Progenitor cell of endocrine pancreas (in vitro differentiated cells): Measurements from ENCODE around the gene TSR3. TPM values are rescaled to one million over a fixed set of nuclear protein-coding genes. Genes with fewer than 3 reads are reported as not detected.

Source experiments
- DNase-seq: peaks from one replicate; pipeline ENCODE4 v3.0.0; 2021; ENCODE audit warnings: low spot score; ENCODE audit not compliant: unreplicated experiment
- H3K27ac Mint-ChIP-seq: 2 replicates; pipeline ENCODE4 v1.8.0; 2021; ENCODE audit warnings: mild to moderate bottlenecking, moderate library complexity, mixed read lengths
- H3K27me3 Mint-ChIP-seq: 2 replicates; pipeline ENCODE4 v1.8.0; 2021; ENCODE audit warnings: mixed read lengths
- H3K36me3 Mint-ChIP-seq: 2 replicates; pipeline ENCODE4 v1.8.0; 2022; ENCODE audit warnings: mixed read lengths; ENCODE audit not compliant: insufficient read depth
- H3K4me1 Mint-ChIP-seq: 2 replicates; pipeline ENCODE4 v1.8.0; 2021; ENCODE audit warnings: low read depth, mixed read lengths
- H3K4me3 Mint-ChIP-seq: 2 replicates; pipeline ENCODE4 v1.8.0; 2021; ENCODE audit warnings: low read depth, mild to moderate bottlenecking, moderate library complexity, mixed read lengths
- H3K9me3 Mint-ChIP-seq: 2 replicates; pipeline ENCODE4 v1.8.0; 2021; ENCODE audit warnings: low read depth, mixed read lengths
- total RNA-seq: library from RNA; stranded (reverse); gene quantifications from 2 replicates; pipeline ENCODE4 v1.2.1, GENCODE V29; 2021
- TF ChIP-seq, protein P1 (sequence below): fragments of 200-600 bp; sonication (generic); IDR thresholded peaks from one replicate; pipeline ENCODE4 v1.5.0; 2021; ENCODE audit warnings: antibody characterized with exemption, mild to moderate bottlenecking; ENCODE audit not compliant: unreplicated experiment

The TSR3 gene
- total RNA-seq, 1 donor from 2014 or later: 56.8 TPM

DNA sequence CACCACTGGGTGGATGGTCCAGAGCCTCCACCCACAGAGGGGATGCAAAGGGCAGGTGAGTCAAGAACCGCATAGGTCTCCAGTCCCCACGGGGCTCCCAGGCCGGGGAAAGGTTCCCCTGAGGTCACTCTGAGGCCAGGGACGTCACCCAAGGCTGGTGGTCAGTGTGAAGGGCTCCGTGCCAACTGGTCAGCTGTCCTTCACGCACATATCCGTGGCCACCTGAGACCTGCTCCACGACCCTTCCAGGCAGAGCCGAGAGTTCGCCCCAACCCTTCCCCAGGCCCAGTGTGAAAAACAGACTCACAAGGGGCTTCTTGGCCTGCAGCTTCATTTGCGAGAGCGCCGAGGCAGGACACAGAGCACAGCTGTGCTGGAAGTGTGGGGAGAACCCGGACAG, 2.8 kb downstream of the TSR3 start:
- H3K4me3 Mint-ChIP-seq: peak overlapping the region; percentile 26
- H3K27ac Mint-ChIP-seq: no peak overlapping the region
- H3K4me1 Mint-ChIP-seq: peaks cover 9% of the 10 kb centered on the region
- H3K9me3 Mint-ChIP-seq: no peaks in the 10 kb centered on the region
- H3K27me3 Mint-ChIP-seq: no peaks in the 10 kb centered on the region
- TF ChIP-seq, protein P1, sequence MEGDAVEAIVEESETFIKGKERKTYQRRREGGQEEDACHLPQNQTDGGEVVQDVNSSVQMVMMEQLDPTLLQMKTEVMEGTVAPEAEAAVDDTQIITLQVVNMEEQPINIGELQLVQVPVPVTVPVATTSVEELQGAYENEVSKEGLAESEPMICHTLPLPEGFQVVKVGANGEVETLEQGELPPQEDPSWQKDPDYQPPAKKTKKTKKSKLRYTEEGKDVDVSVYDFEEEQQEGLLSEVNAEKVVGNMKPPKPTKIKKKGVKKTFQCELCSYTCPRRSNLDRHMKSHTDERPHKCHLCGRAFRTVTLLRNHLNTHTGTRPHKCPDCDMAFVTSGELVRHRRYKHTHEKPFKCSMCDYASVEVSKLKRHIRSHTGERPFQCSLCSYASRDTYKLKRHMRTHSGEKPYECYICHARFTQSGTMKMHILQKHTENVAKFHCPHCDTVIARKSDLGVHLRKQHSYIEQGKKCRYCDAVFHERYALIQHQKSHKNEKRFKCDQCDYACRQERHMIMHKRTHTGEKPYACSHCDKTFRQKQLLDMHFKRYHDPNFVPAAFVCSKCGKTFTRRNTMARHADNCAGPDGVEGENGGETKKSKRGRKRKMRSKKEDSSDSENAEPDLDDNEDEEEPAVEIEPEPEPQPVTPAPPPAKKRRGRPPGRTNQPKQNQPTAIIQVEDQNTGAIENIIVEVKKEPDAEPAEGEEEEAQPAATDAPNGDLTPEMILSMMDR: no peak
- no peak for DNase-seq
- no peaks in the 10 kb centered on the region for H3K36me3 Mint-ChIP-seq

DNA sequence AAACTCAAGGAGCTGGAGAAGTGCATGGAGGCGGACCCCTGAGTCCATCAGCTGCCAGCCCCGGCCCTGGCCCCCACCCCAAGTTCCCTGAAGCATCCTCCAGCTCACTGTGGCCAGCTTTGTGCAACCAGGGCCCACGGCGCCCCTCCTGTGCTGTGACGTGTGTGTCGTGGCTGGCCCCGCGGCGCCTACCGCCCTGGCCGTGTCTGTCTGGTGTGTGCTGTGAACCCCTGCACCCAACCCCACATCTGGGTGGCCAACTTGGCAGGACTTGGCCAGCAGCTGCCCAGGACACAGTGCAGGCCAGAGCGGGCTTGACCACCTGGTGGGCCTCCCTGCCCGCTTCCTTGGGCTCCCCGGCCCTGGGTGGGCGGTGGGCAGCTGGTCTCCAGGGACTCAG, 3.2 kb downstream of the TSR3 start:
- Mint-ChIP-seq H3K4me1 (peaks cover 10% of the 10 kb centered on the region), H3K27me3 (no peaks in the 10 kb centered on the region), H3K36me3 (no peaks in the 10 kb centered on the region), H3K9me3 (no peaks in the 10 kb centered on the region), H3K27ac (no peak overlapping the region), H3K4me3 (no peak overlapping the region)
- TF ChIP-seq, protein P1: no peak
- DNase-seq: no peak

DNA sequence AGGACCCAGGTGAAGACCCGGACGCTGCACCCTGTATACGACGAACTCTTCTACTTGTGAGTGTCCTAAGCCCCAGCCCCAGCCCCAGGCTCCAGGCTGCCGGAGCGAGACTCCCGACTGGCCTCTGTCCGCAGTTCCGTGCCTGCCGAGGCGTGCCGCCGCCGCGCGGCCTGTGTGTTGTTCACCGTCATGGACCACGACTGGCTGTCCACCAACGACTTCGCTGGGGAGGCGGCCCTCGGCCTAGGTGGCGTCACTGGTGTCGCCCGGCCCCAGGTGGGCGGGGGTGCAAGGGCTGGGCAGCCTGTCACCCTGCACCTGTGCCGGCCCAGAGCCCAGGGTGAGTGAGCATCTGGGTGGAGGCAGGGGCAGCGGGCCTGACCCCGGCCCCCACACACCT, 3.7 kb downstream of the TSR3 start:
- Mint-ChIP-seq H3K4me3 (no peak overlapping the region), H3K36me3 (no peaks in the 10 kb centered on the region), H3K27me3 (no peaks in the 10 kb centered on the region), H3K9me3 (no peaks in the 10 kb centered on the region), H3K27ac (no peak overlapping the region), H3K4me1 (peaks cover 13% of the 10 kb centered on the region)
- DNase-seq: no peak
- TF ChIP-seq, protein P1: no peak

DNA sequence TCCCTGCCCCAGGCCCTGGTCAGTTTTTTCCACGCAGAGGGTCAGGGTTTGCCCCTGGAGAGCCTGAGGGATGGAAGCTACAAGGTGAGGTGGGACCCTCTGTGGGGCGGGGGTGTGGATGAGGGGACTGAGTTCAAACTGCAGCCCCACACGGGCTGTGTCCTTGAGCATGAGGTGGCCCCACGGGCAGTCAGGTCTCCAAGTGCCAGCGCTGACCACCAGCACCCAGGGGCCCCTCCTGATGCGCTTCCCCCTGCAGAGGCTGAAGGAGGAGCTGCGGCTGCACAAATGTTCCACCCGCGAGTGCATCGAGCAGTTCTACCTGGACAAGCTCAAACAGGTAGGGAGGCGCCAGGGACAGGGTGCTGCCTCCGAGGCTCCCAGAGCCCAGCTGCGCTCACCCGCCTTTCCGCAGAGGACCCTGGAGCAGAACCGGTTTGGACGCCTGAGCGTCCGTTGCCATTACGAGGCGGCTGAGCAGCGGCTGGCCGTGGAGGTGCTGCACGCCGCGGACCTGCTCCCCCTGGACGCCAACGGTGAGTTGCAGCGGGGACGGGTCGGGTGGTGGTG, 4.3 kb downstream of the TSR3 start:
- DNase-seq: no peak
- TF ChIP-seq, protein P1: no peak
- Mint-ChIP-seq H3K4me1 (peaks cover 10% of the 10 kb centered on the region), H3K27ac (no peak overlapping the region), H3K27me3 (no peaks in the 10 kb centered on the region), H3K36me3 (no peaks in the 10 kb centered on the region), H3K9me3 (no peaks in the 10 kb centered on the region), H3K4me3 (no peak overlapping the region)

DNA sequence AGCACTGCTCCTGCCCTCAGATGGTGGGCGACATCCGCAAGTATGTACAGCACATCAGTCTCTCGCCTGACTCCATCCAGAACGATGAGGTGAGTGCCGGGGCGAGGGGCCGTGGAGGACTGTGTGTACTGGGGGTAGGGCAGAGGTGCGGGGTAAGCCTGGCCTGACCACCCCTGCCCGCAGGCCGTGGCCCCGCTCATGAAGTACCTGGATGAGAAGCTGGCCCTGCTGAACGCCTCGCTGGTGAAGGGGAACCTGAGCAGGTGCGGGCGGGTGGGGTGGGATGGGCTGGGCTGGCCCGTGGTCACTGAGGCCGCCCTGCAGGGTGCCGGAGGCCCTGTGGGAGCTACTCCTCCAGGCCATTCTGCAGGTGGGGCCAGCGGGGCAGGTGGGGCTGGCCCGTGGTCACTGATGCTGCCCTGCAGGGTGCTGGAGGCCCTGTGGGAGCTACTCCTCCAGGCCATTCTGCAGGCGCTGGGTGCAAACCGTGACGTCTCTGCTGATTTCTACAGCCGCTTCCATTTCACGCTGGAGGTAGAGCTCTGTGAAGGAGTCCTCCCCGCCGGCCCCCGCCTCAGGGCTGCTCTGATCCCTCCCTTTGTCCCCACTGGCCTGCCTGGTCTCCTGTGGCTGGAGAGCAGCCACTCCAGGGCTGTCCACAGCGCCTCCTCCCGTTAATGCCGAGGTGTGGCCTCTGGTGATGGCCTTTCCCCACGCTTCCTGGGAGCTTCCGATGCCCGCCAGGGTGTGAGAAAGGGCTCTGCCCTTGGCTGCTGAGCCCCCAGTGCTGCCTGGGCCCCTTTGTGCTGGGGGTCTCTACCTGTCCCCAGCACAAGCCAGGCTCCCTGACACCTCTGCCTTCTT, 5.0 kb downstream of the TSR3 start:
- no peaks in the 10 kb centered on the region for H3K9me3 Mint-ChIP-seq
- no peak overlapping the region for H3K27ac Mint-ChIP-seq
- TF ChIP-seq, protein P1: no peak
- no peak for DNase-seq
- no peaks in the 10 kb centered on the region for H3K27me3 Mint-ChIP-seq
- H3K4me1 Mint-ChIP-seq: peaks cover 7% of the 10 kb centered on the region
- no peaks in the 10 kb centered on the region for H3K36me3 Mint-ChIP-seq
- no peak overlapping the region for H3K4me3 Mint-ChIP-seq
